ENCODE results near the gene STMN1. TPM values are rescaled to one million over a fixed set of nuclear protein-coding genes. Genes with fewer than 3 reads are reported as not detected.

Gene STMN1
- polyA plus RNA-seq (2011; rRNA removed) (75.3 and 82.4 TPM in 2 replicates), polyA plus RNA-seq (2017; fragmentation: RNase III; extraction: RNeasy Plus Mini Kit Qiagen cat#74134 plus additional on column Dnase treatment) (145 to 177 TPM (median 147 TPM) in 3 replicates), polyA minus RNA-seq (2011; rRNA and poly(A)+ RNA removed) (10.2 and 10.9 TPM in 2 replicates)
- polyA plus RNA-seq (2012; cell fraction: cytosol; rRNA removed): 48.1 and 55.7 TPM in 2 replicates
- polyA plus RNA-seq (2012; cell fraction: nucleus; rRNA removed): 18.1 and 32.8 TPM in 2 replicates

GRCh38 chr1:25905680-25906643 is at the start of gene STMN1:
STMN1 (minus strand) TSS chr1:25906419; CDS start chr1:25904676, 1,743 bp downstream.
- 4% methylated on average over 5 of the region's 102 CpGs for WGBS (ENCODE audit: missing lambda C conversion rate)
- no peak for FAIRE-seq
- Histone ChIP-seq H3K4me2 (peak within 1 kb of the TSS; percentile 98), H3K9me3 (no peaks in the 10 kb centered on the region), H3K27ac (peak within 1 kb of the TSS; percentile 78 to 95), H3K4me1 (peaks cover 21% of the 10 kb centered on the region), H3K4me3 (peak within 1 kb of the TSS; percentile 93)
- CTCF ChIA-PET: interaction anchor here (0.6 to 5.5 kb wide), 3 partner anchors 10 to 73 kb away, joined by 3 to 35 read pairs (median 6); no protein-coding TSS in a partner anchor
- peak; percentile 71 to 88 for DNase-seq (ENCODE audit: low read depth in 1 of 2, low spot score in 1 of 2)
- POLR2A ChIA-PET: interaction anchor here (0.8 to 1.3 kb wide), 3 partner anchors 10 to 263 kb away, joined by 3 to 8 read pairs (median 4); no protein-coding TSS in a partner anchor
- ATAC-seq: peak; percentile 87 to 91
- TF ChIP-seq KDM1A (IDR thresholded peaks at IDR 0.05; ENCODE audit: low read depth) (no peak), FOXS1 (CRISPR knock-in tag; IDR thresholded peaks at IDR 0.05) (no peak), EHMT2 (IDR thresholded peaks at IDR 0.05; ENCODE audit: low read depth) (no peak), SMC3 (IDR thresholded peaks at IDR 0.05) (no peak), ESRRA (IDR thresholded peaks at IDR 0.05; ENCODE audit: borderline replicate concordance, low read length) (no peak), HOXB5 (CRISPR knock-in tag; IDR thresholded peaks at IDR 0.05) (no peak), MAX (IDR thresholded peaks at IDR 0.05) (peak; percentile 60), USF2 (IDR thresholded peaks at IDR 0.05) (peak; percentile 98), E2F6 (IDR thresholded peaks at IDR 0.05; ENCODE audit: borderline replicate concordance, low read depth) (peak; percentile 74), MAFK (IDR thresholded peaks at IDR 0.05; ENCODE audit: partially characterized antibody) (no peak), ELK1 (IDR thresholded peaks at IDR 0.05; ENCODE audit: low read depth, low read length) (no peak), NPAS2 (CRISPR knock-in tag; IDR thresholded peaks at IDR 0.05; ENCODE audit: borderline replicate concordance) (peak; percentile 63; the same call in 1 of the 2 replicates), FOSB (CRISPR knock-in tag; IDR thresholded peaks at IDR 0.05) (no peak), BHLHE40 (IDR thresholded peaks at IDR 0.05; ENCODE audit: low read depth, low read length) (peak; percentile 98), CBX2 (IDR thresholded peaks at IDR 0.05; ENCODE audit: borderline replicate concordance, low read depth) (no peak), CBX8 (IDR thresholded peaks at IDR 0.05) (no peak), POLR2A (IDR thresholded peaks at IDR 0.05; ENCODE audit: low read length) (peak; percentile 61), TFCP2L1 (CRISPR knock-in tag; IDR thresholded peaks at IDR 0.05) (0 out of 2 replicates have a peak, but pooled peaks have one; percentile 14), BCL3 (IDR thresholded peaks at IDR 0.05) (0 out of 3 replicates have a peak, but pooled peaks have one; percentile 44), RFX5 (IDR thresholded peaks at IDR 0.05) (no peak), CHD4 (IDR thresholded peaks at IDR 0.05; ENCODE audit: borderline replicate concordance) (no peak), ZNF302 (CRISPR knock-in tag; IDR thresholded peaks at IDR 0.05) (no peak), RCOR1 (IDR thresholded peaks at IDR 0.05; ENCODE audit: low read depth, low read length) (no peak), HEYL (CRISPR knock-in tag; IDR thresholded peaks at IDR 0.05) (no peak), MYC (IDR thresholded peaks at IDR 0.05; ENCODE audit: borderline replicate concordance, low read length) (no peak), NR3C1 (IDR thresholded peaks at IDR 0.05) (no peak), NFE2L2 (conservative IDR thresholded peaks at IDR 0.05; ENCODE audit: low read length) (no peak), ATOH8 (CRISPR knock-in tag; IDR thresholded peaks at IDR 0.05; ENCODE audit: low read depth) (no peak), REST (IDR thresholded peaks at IDR 0.05) (no peak), JUN (IDR thresholded peaks at IDR 0.05) (peak; percentile 33 to 67; a peak in 2 of 5 replicates), ZFP36 (IDR thresholded peaks at IDR 0.05; ENCODE audit: borderline replicate concordance, partially characterized antibody) (no peak)

All from A549 (cell line).